ENCODE results near the gene HLA-DPA1. TPM values are rescaled to one million over a fixed set of nuclear protein-coding genes. Genes with fewer than 3 reads are reported as not detected.

The HLA-DPA1 gene
- total and polyA plus RNA-seq, 2 donors (not counting 1 experiment from before 2014, with no cell fraction given) = 702 to 2,256 TPM

- H3K4me3 ChIP-seq (ENCODE audit: control extremely low read depth in 1 of 5, extremely low read depth in 1 of 5, insufficient read depth in 1 of 5, low read depth in 2 of 5, low read length in 4 of 5) = peak overlapping the region in 1 of 5 experiments; percentile 8
- WGBS (ENCODE audit: insufficient coverage) = 81% methylated on average over 5 of the region's 9 CpGs
- no peaks in the 10 kb centered on the region for H3K27me3 ChIP-seq (replicated peaks in 1 of 4; ENCODE audit: control extremely low read depth in 1 of 4, control insufficient read depth in 3 of 4, insufficient read depth in 4 of 4, low read length in 3 of 4)
- H3K27ac Mint-ChIP-seq = no peak overlapping the region
- H3K36me3 ChIP-seq (replicated peaks in 1 of 2; ENCODE audit: control extremely low read depth in 1 of 2, control insufficient read depth in 1 of 2, extremely low read depth in 1 of 2, insufficient read depth in 2 of 2, low read length in 1 of 2) = no peaks in the 10 kb centered on the region
- H2AFZ ChIP-seq (ENCODE audit: insufficient read depth, low read depth, low read length, poor library complexity, severe bottlenecking) = no peak overlapping the region
- H3K9me3 ChIP-seq (ENCODE audit: control extremely low read depth in 1 of 3, control insufficient read depth in 2 of 3, insufficient read depth in 1 of 3, low read length in 2 of 3) = no peaks in the 10 kb centered on the region
- peaks cover 21% of the 10 kb centered on the region for H3K4me1 Mint-ChIP-seq
- no peak for TF ChIP-seq EZH2 (IDR thresholded peaks at IDR 0.05; ENCODE audit: borderline replicate concordance, insufficient read depth, low read depth, low read length, poor library complexity, severe bottlenecking)
- no peak for TF ChIP-seq CTCF (IDR thresholded peaks at IDR 0.05)
- ATAC-seq (ENCODE audit: low read depth) (peak; percentile 41), DNase-seq (peak; percentile 40)
- POLR2A ChIA-PET = interaction anchor here (1.0 to 2.2 kb wide), 2 partner anchors 24 to 203 kb away, joined by 3 to 7 read pairs; partner anchors contain the start of gene HLA-DPA1
- intact Hi-C loops (cut with micrococcal nuclease) = no loop called here
- H3K4me1 ChIP-seq (ENCODE audit: control insufficient read depth in 2 of 2, insufficient read depth in 2 of 2, low read length in 2 of 2) = peaks cover 13 to 14% of the 10 kb centered on the region in 2 donors
- no peak overlapping the region for H3K4me2 ChIP-seq (replicated peaks; ENCODE audit: low read depth, low read length, poor library complexity, severe bottlenecking)
- H3K79me2 ChIP-seq (ENCODE audit: control insufficient read depth, insufficient read depth, low read length) = no peaks in the 10 kb centered on the region
- no peaks in the 10 kb centered on the region for H4K20me1 ChIP-seq (ENCODE audit: control insufficient read depth, insufficient read depth, low read length, poor library complexity, severe bottlenecking)
- CTCF ChIA-PET = interaction anchor here (0.7 to 4.2 kb wide), 13 partner anchors 8 to 78 kb away, joined by 3 to 44 read pairs (median 4); no protein-coding TSS in a partner anchor
- H3K27me3 Mint-ChIP-seq = no peaks in the 10 kb centered on the region
- H3K4me3 Mint-ChIP-seq = peak overlapping the region; percentile 15
- no peak overlapping the region for H3K27ac ChIP-seq (ENCODE audit: low read length in 2 of 2)
- peaks cover 3% of the 10 kb centered on the region for H3K9me3 Mint-ChIP-seq (ENCODE audit: insufficient read depth)
- H3K9ac ChIP-seq (ENCODE audit: low read length) = no peak overlapping the region
Observed at GRCh38 chr6:33049323-33050013, 24.0 kb downstream of the HLA-DPA1 start.

- no peak overlapping the region for H3K9ac ChIP-seq (ENCODE audit: low read length)
- no peak for DNase-seq
- peaks cover 0 to 9% (median 0%) of the 10 kb centered on the region in 3 donors for H3K9me3 ChIP-seq (ENCODE audit: control extremely low read depth in 1 of 3, control insufficient read depth in 2 of 3, insufficient read depth in 1 of 3, low read length in 2 of 3)
- Mint-ChIP-seq H3K27ac (no peak overlapping the region), H3K27me3 (no peaks in the 10 kb centered on the region), H3K9me3 (ENCODE audit: insufficient read depth) (peaks cover 13% of the 10 kb centered on the region), H3K4me3 (no peak overlapping the region), H3K4me1 (peaks cover 8% of the 10 kb centered on the region)
- no peaks in the 10 kb centered on the region for H3K36me3 ChIP-seq (replicated peaks in 1 of 2; ENCODE audit: control extremely low read depth in 1 of 2, control insufficient read depth in 1 of 2, extremely low read depth in 1 of 2, insufficient read depth in 2 of 2, low read length in 1 of 2)
- no peak overlapping the region for H3K4me2 ChIP-seq (replicated peaks; ENCODE audit: low read depth, low read length, poor library complexity, severe bottlenecking)
- H4K20me1 ChIP-seq (ENCODE audit: control insufficient read depth, insufficient read depth, low read length, poor library complexity, severe bottlenecking) = no peaks in the 10 kb centered on the region
- no peaks in the 10 kb centered on the region for H3K79me2 ChIP-seq (ENCODE audit: control insufficient read depth, insufficient read depth, low read length)
- ChIA-PET CTCF (interaction anchor here (0.9 to 1.8 kb wide), 3 partner anchors 10 to 38 kb away, joined by 3 to 5 read pairs (median 3); no protein-coding TSS in a partner anchor), POLR2A (interaction anchor here (1.2 kb wide), 1 partner anchor 33 kb away, joined by 3 read pairs; the partner anchor contains the start of gene HLA-DPA1)
- 80% methylated on average over 1 of the region's 2 CpGs for WGBS (ENCODE audit: insufficient coverage)
- intact Hi-C loops (cut with micrococcal nuclease) = no loop called here
- H3K27me3 ChIP-seq (replicated peaks in 1 of 4; ENCODE audit: control extremely low read depth in 1 of 4, control insufficient read depth in 3 of 4, insufficient read depth in 4 of 4, low read length in 3 of 4) = no peaks in the 10 kb centered on the region
- peaks cover 0 to 3% of the 10 kb centered on the region in 2 donors for H3K4me1 ChIP-seq (ENCODE audit: control insufficient read depth in 2 of 2, insufficient read depth in 2 of 2, low read length in 2 of 2)
- no peak overlapping the region for H3K27ac ChIP-seq (ENCODE audit: low read length in 2 of 2)
- TF ChIP-seq EZH2 (IDR thresholded peaks at IDR 0.05; ENCODE audit: borderline replicate concordance, insufficient read depth, low read depth, low read length, poor library complexity, severe bottlenecking) (no peak), CTCF (IDR thresholded peaks at IDR 0.05) (no peak)
- no peak overlapping the region for H3K4me3 ChIP-seq (ENCODE audit: control extremely low read depth in 1 of 5, extremely low read depth in 1 of 5, insufficient read depth in 1 of 5, low read depth in 2 of 5, low read length in 4 of 5)
- no peak overlapping the region for H2AFZ ChIP-seq (ENCODE audit: insufficient read depth, low read depth, low read length, poor library complexity, severe bottlenecking)
- ATAC-seq (ENCODE audit: low read depth) = no peak
Observed at GRCh38 chr6:33040157-33040556, 33.3 kb downstream of the HLA-DPA1 start.
